GM23248 (cell line): ENCODE data around the gene RXRA. TPM values are rescaled to one million over a fixed set of nuclear protein-coding genes. Genes with fewer than 3 reads are reported as not detected.

Source experiments
- DNase-seq: peaks from one replicate; pipeline ENCODE4 v3.0.0-alpha.2; 2015
- H2AFZ ChIP-seq: fragments of 200-600 bp; sonication (generic); 2 replicates; pipeline ENCODE4 v1.6.1; 2016; ENCODE audit warnings: antibody characterized with exemption
- H3F3A ChIP-seq: fragments of 200-600 bp; sonication (generic); 2 replicates; pipeline ENCODE4 v1.6.1; 2016; ENCODE audit warnings: mild to moderate bottlenecking, antibody characterized with exemption, mixed run types; ENCODE audit not compliant: insufficient read depth
- H3K27ac ChIP-seq: fragments of 200-600 bp; sonication (generic); 2 replicates; pipeline ENCODE4 v1.5.1; 2016; ENCODE audit warnings: mild to moderate bottlenecking
- H3K27me3 ChIP-seq: fragments of 200-600 bp; sonication (generic); replicated peaks from 2 replicates; pipeline ENCODE4 v1.6.1; 2016; ENCODE audit warnings: mild to moderate bottlenecking; ENCODE audit not compliant: insufficient read depth
- H3K36me3 ChIP-seq: fragments of 200-600 bp; sonication (generic); 2 replicates; pipeline ENCODE4 v1.6.1; 2016; ENCODE audit warnings: low read depth, mild to moderate bottlenecking
- H3K4me1 ChIP-seq: fragments of 200-600 bp; sonication (generic); 2 replicates; pipeline ENCODE4 v1.6.1; 2016; ENCODE audit warnings: mild to moderate bottlenecking; ENCODE audit not compliant: insufficient read depth
- H3K4me2 ChIP-seq: fragments of 200-600 bp; sonication (generic); one replicate; pipeline ENCODE4 v1.6.1; 2016; ENCODE audit warnings: mild to moderate bottlenecking; ENCODE audit not compliant: unreplicated experiment
- H3K4me3 ChIP-seq: fragments of 200-600 bp; sonication (generic); 2 replicates; pipeline ENCODE4 v1.5.1; 2016; ENCODE audit warnings: mild to moderate bottlenecking
- H3K79me2 ChIP-seq: fragments of 200-600 bp; sonication (generic); 2 replicates; pipeline ENCODE4 v1.6.1; 2016; ENCODE audit warnings: mild to moderate bottlenecking; ENCODE audit not compliant: insufficient read depth
- H3K9ac ChIP-seq: fragments of 200-600 bp; sonication (generic); 2 replicates; pipeline ENCODE4 v1.6.1; 2016; ENCODE audit warnings: mild to moderate bottlenecking
- H3K9me2 ChIP-seq: fragments of 200-600 bp; sonication (generic); 2 replicates; pipeline ENCODE4 v1.6.1; 2016; ENCODE audit warnings: mixed run types, mild to moderate bottlenecking, moderate library complexity; ENCODE audit not compliant: insufficient read depth
- H3K9me3 ChIP-seq: fragments of 200-600 bp; sonication (generic); one replicate; pipeline ENCODE4 v1.6.1; 2017; ENCODE audit warnings: low read depth
- H4K20me1 ChIP-seq: fragments of 200-600 bp; sonication (generic); 2 replicates; pipeline ENCODE4 v1.6.0; 2016; ENCODE audit not compliant: insufficient read depth
- EZH2 ChIP-seq: fragments of 200-600 bp; sonication (generic); IDR thresholded peaks from 2 replicates; pipeline ENCODE4 v1.6.1; 2018; ENCODE audit warnings: antibody characterized with exemption, mild to moderate bottlenecking; ENCODE audit not compliant: insufficient read depth, poor library complexity, severe bottlenecking
- EZH2phosphoT487 ChIP-seq: fragments of 200-600 bp; sonication (generic); IDR thresholded peaks from 2 replicates; pipeline ENCODE4 v1.6.1; 2018; ENCODE audit warnings: antibody characterized with exemption, moderate library complexity, mild to moderate bottlenecking, low read depth; ENCODE audit not compliant: insufficient read depth
- WGBS, 2 experiments: methylation state at CpG; one replicate each; pipeline ENCODE4 v1.1.6; 2015 to 2017; ENCODE audit warnings: low lambda C conversion rate in 2 of 2, low coverage in 1 of 2; ENCODE audit errors: missing lambda C conversion rate in 2 of 2; 5-methylcytosine and 5-hydroxymethylcytosine counted together
- in situ Hi-C: fragments of 300-500 bp; cut with MboI; formaldehyde crosslinking; loops from 2 replicates; pipeline ENCODE4 v1.15.0; 2020
- polyA plus RNA-seq: library from polyadenylated mRNA; unstranded; fragments of >200 nt; fragmentation: Nextera tagmentation; extraction: Ambion mirVana; gene quantifications from 2 replicates; pipeline ENCODE4 v1.2.1, GENCODE V29; 2016
- total RNA-seq: library from RNA; depleted of rRNA; stranded (reverse); fragments of >200 nt; shearing (Covaris generic); gene quantifications from 2 replicates; pipeline ENCODE4 v1.2.3, GENCODE V29; 2014

The RXRA gene
- total and polyA plus RNA-seq, 2 experiments from 2014 or later: 3.9 to 34.8 TPM

DNA sequence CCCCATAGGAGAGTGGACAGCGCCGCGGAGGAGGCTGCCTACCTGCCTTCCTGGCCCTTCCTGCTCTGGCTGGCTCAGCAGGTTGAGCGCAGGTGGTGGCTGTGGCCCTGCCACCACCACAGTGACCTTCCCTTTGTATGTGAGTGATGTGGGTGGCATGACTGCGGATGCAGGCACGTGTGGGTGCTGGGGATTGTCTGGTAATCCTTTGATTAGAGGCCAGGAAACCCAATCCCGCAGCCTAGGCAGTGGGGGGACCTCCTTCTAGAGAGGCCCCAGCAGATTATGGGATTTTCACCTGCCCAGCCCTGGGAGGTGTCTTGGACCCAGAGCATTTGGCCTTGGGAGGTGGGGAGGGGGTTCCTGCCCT is 16.5 kb downstream of the RXRA start:
- H3K4me2 ChIP-seq: no peak overlapping the region
- H3K79me2 ChIP-seq: peaks cover 100% of the 10 kb centered on the region
- H3K4me3 ChIP-seq: no peak overlapping the region
- H3K27ac ChIP-seq: no peak overlapping the region
- H4K20me1 ChIP-seq: peaks cover 11% of the 10 kb centered on the region
- TF ChIP-seq EZH2phosphoT487: no peak
- no peak for TF ChIP-seq EZH2
- DNase-seq: no peak
- H2AFZ ChIP-seq: no peak overlapping the region
- 79 to 83% methylated on average over 6 to 7 of the region's 7 CpGs for WGBS, 2 experiments
- H3K9me3 ChIP-seq: no peaks in the 10 kb centered on the region
- no peaks in the 10 kb centered on the region for H3K4me1 ChIP-seq
- no peaks in the 10 kb centered on the region for H3K36me3 ChIP-seq
- H3F3A ChIP-seq: no peaks in the 10 kb centered on the region
- H3K9ac ChIP-seq: no peak overlapping the region
- no peaks in the 10 kb centered on the region for H3K27me3 ChIP-seq
- in situ Hi-C loops: no loop called here
- H3K9me2 ChIP-seq: no peaks in the 10 kb centered on the region

GRCh38 chr9:134343637-134344036 is 17.4 kb downstream of the RXRA start:
- in situ Hi-C loops: no loop called here
- Histone ChIP-seq H3K4me1 (no peaks in the 10 kb centered on the region), H3K9ac (no peak overlapping the region), H4K20me1 (peaks cover 11% of the 10 kb centered on the region), H3K9me2 (no peaks in the 10 kb centered on the region), H3K4me2 (no peak overlapping the region), H3K27me3 (no peaks in the 10 kb centered on the region), H3F3A (no peaks in the 10 kb centered on the region), H3K36me3 (no peaks in the 10 kb centered on the region), H2AFZ (no peak overlapping the region), H3K79me2 (peaks cover 100% of the 10 kb centered on the region), H3K4me3 (no peak overlapping the region), H3K9me3 (no peaks in the 10 kb centered on the region), H3K27ac (no peak overlapping the region)
- 43 to 51% methylated on average over 15 to 16 of the region's 16 CpGs for WGBS, 2 experiments
- DNase-seq: no peak
- no peak for TF ChIP-seq EZH2

- TF ChIP-seq EZH2phosphoT487 (no peak), EZH2 (no peak)
- Histone ChIP-seq H3K4me1 (no peaks in the 10 kb centered on the region), H3K4me2 (no peak overlapping the region), H3K27ac (no peak overlapping the region), H3K9me2 (no peaks in the 10 kb centered on the region), H4K20me1 (peaks cover 6% of the 10 kb centered on the region), H3K36me3 (no peaks in the 10 kb centered on the region), H2AFZ (no peak overlapping the region), H3F3A (no peaks in the 10 kb centered on the region), H3K9ac (no peak overlapping the region), H3K4me3 (no peak overlapping the region), H3K9me3 (no peaks in the 10 kb centered on the region), H3K27me3 (no peaks in the 10 kb centered on the region), H3K79me2 (peaks cover 100% of the 10 kb centered on the region)
- in situ Hi-C loops: no loop called here
- WGBS, 2 experiments: 76 to 79% methylated on average over 17 of the region's 17 CpGs
- no peak for DNase-seq
Measured at GRCh38 chr9:134344068-134344799, 18.0 kb downstream of the RXRA start.

DNA sequence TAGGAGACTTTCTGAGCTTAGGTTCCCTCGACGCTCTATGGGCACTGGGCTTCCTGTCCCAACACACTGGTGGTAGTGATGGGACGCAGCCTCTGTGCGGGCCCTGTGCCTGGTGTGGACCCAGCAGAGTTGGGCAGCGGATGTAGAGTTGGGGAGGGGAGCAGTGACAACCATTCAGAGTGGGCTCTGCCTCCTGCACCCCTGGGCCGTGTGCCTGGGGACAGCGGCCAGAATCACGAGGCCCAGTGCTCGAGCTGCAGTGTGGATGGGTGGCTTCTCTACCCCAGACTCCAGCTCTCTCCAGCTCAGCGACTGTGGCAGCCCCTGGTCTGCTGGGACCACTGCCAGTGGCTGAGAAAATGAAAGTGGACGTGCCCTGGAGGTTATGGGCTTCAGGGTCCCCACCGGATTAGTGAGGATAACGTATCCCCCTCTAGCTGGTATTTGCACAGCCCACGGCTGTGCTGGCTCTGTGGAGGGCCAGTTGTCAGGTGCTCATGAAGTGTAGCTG is 18.6 kb downstream of the RXRA start:
- H3K4me3 ChIP-seq: no peak overlapping the region
- H3K27ac ChIP-seq: no peak overlapping the region
- in situ Hi-C loops: no loop called here
- no peak for TF ChIP-seq EZH2
- H4K20me1 ChIP-seq: peaks cover 4% of the 10 kb centered on the region
- no peaks in the 10 kb centered on the region for H3K9me3 ChIP-seq
- WGBS, 2 experiments: 70 to 73% methylated on average over 12 to 14 of the region's 14 CpGs
- H3K4me1 ChIP-seq: no peaks in the 10 kb centered on the region
- no peaks in the 10 kb centered on the region for H3K9me2 ChIP-seq
- H3K79me2 ChIP-seq: peaks cover 99% of the 10 kb centered on the region
- H3F3A ChIP-seq: no peaks in the 10 kb centered on the region
- no peak overlapping the region for H2AFZ ChIP-seq
- H3K36me3 ChIP-seq: no peaks in the 10 kb centered on the region
- no peak for DNase-seq
- no peaks in the 10 kb centered on the region for H3K27me3 ChIP-seq
- no peak overlapping the region for H3K4me2 ChIP-seq
- no peak overlapping the region for H3K9ac ChIP-seq
